Right lobe of liver (tissue), 4 donors: ENCODE data around the gene GALNT17.

Experiments
- CTCF ChIP-seq, 4 donors: fragments of 200-600 bp in 3 of 4; fragments of 450-650 bp in 1 of 4; IDR thresholded peaks; one replicate each; pipeline versions ENCODE4 v1.5.1 to v1.8.0; 2016 to 2022; ENCODE audit warnings: antibody characterized with exemption in 4 of 4, mild to moderate bottlenecking in 2 of 4
- POLR2A ChIP-seq: fragments of 450-650 bp; IDR thresholded peaks from one replicate; pipeline ENCODE4 v1.6.1; 2017; ENCODE audit warnings: antibody characterized with exemption, mild to moderate bottlenecking
- donor health status: DM: no; HTN: no; CAD: no.
- donor health status: DM: no; HTN: no; CAD: no.
- donor health status: DM: no; HTN: yes; CAD: no.

DNA sequence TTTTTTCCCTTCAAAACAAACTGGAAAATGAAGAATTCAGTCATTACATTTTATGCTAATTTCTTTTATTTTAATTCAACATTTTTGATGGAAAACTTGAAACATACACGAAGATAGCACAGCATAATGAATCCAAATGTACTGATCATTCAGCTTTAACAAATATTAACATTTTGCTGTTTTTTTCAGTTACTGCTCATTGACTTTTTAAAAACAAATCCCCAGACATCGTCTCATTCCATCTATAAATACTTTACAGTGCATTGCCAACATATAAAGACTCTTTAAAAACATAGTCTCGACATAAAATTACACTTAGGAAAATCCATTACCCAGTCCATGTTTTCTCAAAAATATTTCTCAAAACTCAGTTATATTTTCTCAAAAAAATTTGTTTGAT lies 452.3 kb downstream of the GALNT17 start:
- TF ChIP-seq CTCF (IDR thresholded peaks at IDR 0.05) (no peak), POLR2A (no peak)
